HUES48 (cell line): ENCODE measurements around the gene CLDN9.

Experiments used
- H3K27ac ChIP-seq: one replicate; pipeline ENCODE4 v1.7.0; 2013; ENCODE audit warnings: low read depth, low read length, inconsistent platforms
- H3K27me3 ChIP-seq: 2 replicates; pipeline ENCODE4 v1.6.1; 2013; ENCODE audit warnings: mild to moderate bottlenecking, low read length; ENCODE audit not compliant: control insufficient read depth, insufficient read depth
- H3K36me3 ChIP-seq: 2 replicates; pipeline ENCODE4 v1.6.1; 2013; ENCODE audit warnings: low read length; ENCODE audit not compliant: control insufficient read depth, insufficient read depth
- H3K4me1 ChIP-seq: 2 replicates; pipeline ENCODE4 v1.6.1; 2013; ENCODE audit warnings: mild to moderate bottlenecking, low read length; ENCODE audit not compliant: control insufficient read depth, insufficient read depth
- H3K4me3 ChIP-seq: 2 replicates; pipeline ENCODE4 v1.5.1; 2013; ENCODE audit warnings: mild to moderate bottlenecking, low read depth, low read length
- H3K9ac ChIP-seq: 2 replicates; pipeline ENCODE4 v1.6.1; 2013; ENCODE audit warnings: mild to moderate bottlenecking, low read depth, low read length, moderate library complexity
- H3K9me3 ChIP-seq: 2 replicates; pipeline ENCODE4 v1.6.1; 2013; ENCODE audit warnings: low read length; ENCODE audit not compliant: control insufficient read depth, insufficient read depth

Gene CLDN9

GRCh38 chr16:3012246-3012645 is 477 bp upstream of the CLDN9 start:
- Histone ChIP-seq H3K27ac (peak overlapping the region; percentile 44), H3K36me3 (peaks cover 17% of the 10 kb centered on the region), H3K27me3 (0 out of 2 replicates have a peak, but pooled peaks cover 7% of the 10 kb centered on the region), H3K9ac (no peak overlapping the region), H3K4me3 (peak overlapping the region; percentile 51), H3K4me1 (peaks cover 73% of the 10 kb centered on the region), H3K9me3 (no peaks in the 10 kb centered on the region)

- H3K9me3 ChIP-seq, result no peaks in the 10 kb centered on the region
- H3K36me3 ChIP-seq, result peaks cover 17% of the 10 kb centered on the region
- no peak overlapping the region for H3K9ac ChIP-seq
- H3K27ac ChIP-seq, result no peak overlapping the region
- H3K4me3 ChIP-seq, result no peak overlapping the region
- H3K4me1 ChIP-seq, result peaks cover 65% of the 10 kb centered on the region
- 0 out of 2 replicates have a peak, but pooled peaks cover 7% of the 10 kb centered on the region for H3K27me3 ChIP-seq
Measured at GRCh38 chr16:3013491-3013951, 798 bp downstream of the CLDN9 start.

GRCh38 chr16:3013998-3014690 is 1.4 kb downstream of the CLDN9 start:
- H3K27ac ChIP-seq, result no peak overlapping the region
- no peak overlapping the region for H3K4me3 ChIP-seq
- no peak overlapping the region for H3K9ac ChIP-seq

GRCh38 chr16:3014971-3015370 is 2.2 kb downstream of the CLDN9 start:
- no peak overlapping the region for H3K27ac ChIP-seq
- no peak overlapping the region for H3K4me3 ChIP-seq
- 0 out of 2 replicates have a peak, but pooled peaks cover 7% of the 10 kb centered on the region for H3K27me3 ChIP-seq
- peaks cover 52% of the 10 kb centered on the region for H3K4me1 ChIP-seq
- H3K9ac ChIP-seq, result no peak overlapping the region
- peaks cover 17% of the 10 kb centered on the region for H3K36me3 ChIP-seq
- H3K9me3 ChIP-seq, result no peaks in the 10 kb centered on the region

More at GRCh38 chr16:3013998-3014690, 1.4 kb downstream of the CLDN9 start:
- H3K9me3 ChIP-seq, result no peaks in the 10 kb centered on the region
- H3K4me1 ChIP-seq, result peaks cover 59% of the 10 kb centered on the region
- peaks cover 17% of the 10 kb centered on the region for H3K36me3 ChIP-seq
- 0 out of 2 replicates have a peak, but pooled peaks cover 7% of the 10 kb centered on the region for H3K27me3 ChIP-seq

- no peak overlapping the region for H3K27ac ChIP-seq
- peak overlapping the region; percentile 18 for H3K4me3 ChIP-seq
- H3K36me3 ChIP-seq, result peaks cover 17% of the 10 kb centered on the region
- H3K9ac ChIP-seq, result no peak overlapping the region
- 0 out of 2 replicates have a peak, but pooled peaks cover 7% of the 10 kb centered on the region for H3K27me3 ChIP-seq
- H3K9me3 ChIP-seq, result no peaks in the 10 kb centered on the region
- H3K4me1 ChIP-seq, result peaks cover 44% of the 10 kb centered on the region
Measured at GRCh38 chr16:3015865-3016521, 3.3 kb downstream of the CLDN9 start.

GRCh38 chr16:3017344-3017743 is 4.6 kb downstream of the CLDN9 start:
- Histone ChIP-seq H3K4me1 (peaks cover 41% of the 10 kb centered on the region), H3K27me3 (no peaks in the 10 kb centered on the region), H3K4me3 (peak overlapping the region; percentile 97), H3K27ac (peak overlapping the region; percentile 99), H3K9ac (peak overlapping the region; percentile 96), H3K9me3 (no peaks in the 10 kb centered on the region), H3K36me3 (peaks cover 20% of the 10 kb centered on the region)

- no peaks in the 10 kb centered on the region for H3K9me3 ChIP-seq
- peaks cover 44% of the 10 kb centered on the region for H3K4me1 ChIP-seq
- peaks cover 20% of the 10 kb centered on the region for H3K36me3 ChIP-seq
- peak within 1 kb of the TSS; percentile 99 for H3K27ac ChIP-seq
- H3K9ac ChIP-seq, result peak within 1 kb of the TSS; percentile 96
- H3K27me3 ChIP-seq, result no peaks in the 10 kb centered on the region
- peak within 1 kb of the TSS; percentile 97 for H3K4me3 ChIP-seq
Measured at GRCh38 chr16:3017794-3018506, 5.2 kb downstream of the CLDN9 start, which contains the start of gene CLDN6. Gene CLDN6, minus strand, starts transcription at chr16:3018183. Its CDS starts 2,162 bp downstream, at chr16:3016021.

GRCh38 chr16:3019594-3020246 is 7.0 kb downstream of the CLDN9 start:
- peaks cover 19% of the 10 kb centered on the region for H3K36me3 ChIP-seq
- peak overlapping the region; percentile 98 for H3K4me3 ChIP-seq
- peak overlapping the region; percentile 69 for H3K27ac ChIP-seq
- H3K9me3 ChIP-seq, result no peaks in the 10 kb centered on the region
- H3K9ac ChIP-seq, result no peak overlapping the region
- peaks cover 29% of the 10 kb centered on the region for H3K4me1 ChIP-seq
- no peaks in the 10 kb centered on the region for H3K27me3 ChIP-seq

- peaks cover 24% of the 10 kb centered on the region for H3K4me1 ChIP-seq
- H3K9ac ChIP-seq, result peak within 1 kb of the TSS; percentile 97
Measured at GRCh38 chr16:3020247-3020603, 7.5 kb downstream of the CLDN9 start, which contains the start of gene TNFRSF12A. Gene TNFRSF12A, plus strand, starts transcription at chr16:3020368. Its CDS starts 30 bp downstream, at chr16:3020398.

GRCh38 chr16:3020604-3021448 is 8.1 kb downstream of the CLDN9 start:
- H3K9me3 ChIP-seq, result no peaks in the 10 kb centered on the region
- peak overlapping the region; percentile 98 for H3K4me3 ChIP-seq
- H3K36me3 ChIP-seq, result peaks cover 12% of the 10 kb centered on the region
- H3K27me3 ChIP-seq, result no peaks in the 10 kb centered on the region
- peaks cover 21% of the 10 kb centered on the region for H3K4me1 ChIP-seq
- H3K9ac ChIP-seq, result peak overlapping the region; percentile 97
- peak overlapping the region; percentile 100 for H3K27ac ChIP-seq

More at GRCh38 chr16:3020247-3020603, 7.5 kb downstream of the CLDN9 start, which contains the start of gene TNFRSF12A:
- H3K27me3 ChIP-seq, result no peaks in the 10 kb centered on the region
- peak within 1 kb of the TSS; percentile 98 for H3K4me3 ChIP-seq
- H3K36me3 ChIP-seq, result peaks cover 14% of the 10 kb centered on the region
- peak within 1 kb of the TSS; percentile 100 for H3K27ac ChIP-seq
- no peaks in the 10 kb centered on the region for H3K9me3 ChIP-seq
